ENCODE results near the gene RABAC1.

- TF ChIP-seq EZH2 (IDR thresholded peaks at IDR 0.05; ENCODE audit: insufficient read depth, poor library complexity, severe bottlenecking) (no peak), EZH2phosphoT487 (IDR thresholded peaks at IDR 0.05; ENCODE audit: insufficient read depth, low read depth) (no peak)
These were observed 25.8 kb upstream of the RABAC1 start for GRCh38 chr19:41984961-41985360.

All from GM23248 (cell line).